Sigmoid colon (tissue), 4 donors: Measurements from ENCODE around the gene RND3.

ENCODE experiments used
- EP300 ChIP-seq, 4 donors: sonication (generic); formaldehyde crosslinking; IDR thresholded peaks; one replicate each; pipeline ENCODE4 v1.6.1; 2017; ENCODE audit warnings: antibody characterized with exemption in 4 of 4
- POLR2A ChIP-seq, 2 donors: fragments of 450-650 bp; IDR thresholded peaks; one replicate each; pipeline ENCODE4 v1.6.1; 2016; ENCODE audit warnings: antibody characterized with exemption in 2 of 2, mild to moderate bottlenecking in 2 of 2, moderate library complexity in 2 of 2
- POLR2AphosphoS5 ChIP-seq, 4 donors: sonication (generic); formaldehyde crosslinking; IDR thresholded peaks; one replicate each; pipeline ENCODE4 v1.6.1; 2017; ENCODE audit warnings: antibody characterized with exemption in 4 of 4
- TF ChIP-seq, protein P1 (sequence below), 4 experiments: fragments of 450-650 bp in 3 of 4; fragments of 200-600 bp in 1 of 4; IDR thresholded peaks; one replicate each; pipeline ENCODE4 v1.5.1; 2016 to 2019; ENCODE audit warnings: antibody characterized with exemption in 4 of 4, mild to moderate bottlenecking in 3 of 4, moderate library complexity in 2 of 4

DNA sequence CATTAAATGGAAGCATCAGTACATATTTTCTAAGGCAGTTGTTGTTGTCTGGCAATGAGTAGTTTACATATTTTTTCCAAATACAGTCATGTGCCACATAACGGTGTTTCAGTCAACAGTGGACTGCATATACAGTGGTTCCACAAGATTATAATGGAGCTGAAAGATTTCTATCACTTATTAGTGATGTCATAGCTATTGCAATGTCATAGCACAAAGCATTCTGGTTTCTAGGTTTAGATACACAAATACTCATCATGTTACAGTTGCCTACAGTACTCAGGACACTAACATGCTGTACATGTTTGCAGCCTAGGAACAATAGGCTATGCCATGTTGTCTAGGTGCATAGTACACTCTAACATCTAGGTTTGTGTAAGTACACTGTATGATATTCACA lies 45.0 kb downstream of the RND3 start:
- TF ChIP-seq, protein P1, sequence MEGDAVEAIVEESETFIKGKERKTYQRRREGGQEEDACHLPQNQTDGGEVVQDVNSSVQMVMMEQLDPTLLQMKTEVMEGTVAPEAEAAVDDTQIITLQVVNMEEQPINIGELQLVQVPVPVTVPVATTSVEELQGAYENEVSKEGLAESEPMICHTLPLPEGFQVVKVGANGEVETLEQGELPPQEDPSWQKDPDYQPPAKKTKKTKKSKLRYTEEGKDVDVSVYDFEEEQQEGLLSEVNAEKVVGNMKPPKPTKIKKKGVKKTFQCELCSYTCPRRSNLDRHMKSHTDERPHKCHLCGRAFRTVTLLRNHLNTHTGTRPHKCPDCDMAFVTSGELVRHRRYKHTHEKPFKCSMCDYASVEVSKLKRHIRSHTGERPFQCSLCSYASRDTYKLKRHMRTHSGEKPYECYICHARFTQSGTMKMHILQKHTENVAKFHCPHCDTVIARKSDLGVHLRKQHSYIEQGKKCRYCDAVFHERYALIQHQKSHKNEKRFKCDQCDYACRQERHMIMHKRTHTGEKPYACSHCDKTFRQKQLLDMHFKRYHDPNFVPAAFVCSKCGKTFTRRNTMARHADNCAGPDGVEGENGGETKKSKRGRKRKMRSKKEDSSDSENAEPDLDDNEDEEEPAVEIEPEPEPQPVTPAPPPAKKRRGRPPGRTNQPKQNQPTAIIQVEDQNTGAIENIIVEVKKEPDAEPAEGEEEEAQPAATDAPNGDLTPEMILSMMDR (IDR thresholded peaks at IDR 0.05), result no peak
- TF ChIP-seq POLR2AphosphoS5 (IDR thresholded peaks at IDR 0.05) (no peak), POLR2A (IDR thresholded peaks at IDR 0.05) (no peak), EP300 (IDR thresholded peaks at IDR 0.05) (no peak)
